Right ventricle myocardium inferior (tissue), 1 donor: ENCODE measurements around the gene SDK1. TPM values are rescaled to one million over a fixed set of nuclear protein-coding genes. Genes with fewer than 3 reads are reported as not detected.
"Not testable (repeated sequence)": the region's sequence is repeated elsewhere in the genome, so short reads cannot be mapped to it uniquely, and the experiment has no call there.

Experiments used
- ATAC-seq: fragments of 200-7000 bp; cut with Tn5 transposase; one replicate; pipeline ENCODE4 v1.9.1; 2020; ENCODE audit warnings: mild to moderate bottlenecking, moderate library complexity
- DNase-seq: peaks from one replicate; pipeline ENCODE4 v3.0.0; 2021; ENCODE audit errors: missing footprints
- intact Hi-C: fragments of 100-400 bp; cut with DNase I; formaldehyde crosslinking; loops from one replicate; pipeline ENCODE4 v1.11.0; 2022
- total RNA-seq: library from RNA; stranded (reverse); fragmentation: NEBNext Ultra II Directional; extraction: Animal tissue kit (Norgen Biotek cat#: 25700); gene quantifications from one replicate; pipeline ENCODE4 v1.2.1, GENCODE V29; 2021
- donor health status: DM: no; HTN: yes; CAD: no; lungs with severe emphysema.

Gene SDK1
- total RNA-seq, 1 donor from 2014 or later = 2.3 TPM

GRCh38 chr7:3957472-3958108 is 656.5 kb downstream of the SDK1 start:
- intact Hi-C loops = no loop called here
- no peak for ATAC-seq
- no peak for DNase-seq

GRCh38 chr7:3958109-3958483 is 657.0 kb downstream of the SDK1 start:
- intact Hi-C loops = no loop called here
- DNase-seq (no peak), ATAC-seq (no peak)

- no peak for DNase-seq
- ATAC-seq = no peak
- intact Hi-C loops = no loop called here
Measured at GRCh38 chr7:3959364-3959763, 658.3 kb downstream of the SDK1 start.

- intact Hi-C loops = no loop called here
- no peak for ATAC-seq
- no peak for DNase-seq
Measured at GRCh38 chr7:3960050-3960763, 659.2 kb downstream of the SDK1 start.

- DNase-seq (no peak), ATAC-seq (no peak)
- intact Hi-C loops = no loop called here
Measured at GRCh38 chr7:3960942-3961341, 659.9 kb downstream of the SDK1 start.

GRCh38 chr7:3961857-3962503 is 660.9 kb downstream of the SDK1 start:
- ATAC-seq = no peak
- intact Hi-C loops = no loop called here
- DNase-seq = no peak

- DNase-seq, ATAC-seq, intact Hi-C loops: not testable (repeated sequence)
Measured at GRCh38 chr7:3963768-3964167, 662.7 kb downstream of the SDK1 start.

- DNase-seq (no peak), ATAC-seq (no peak)
- intact Hi-C loops = no loop called here
Measured at GRCh38 chr7:3964980-3965606, 664.0 kb downstream of the SDK1 start.

GRCh38 chr7:3965794-3966395 is 664.8 kb downstream of the SDK1 start:
- intact Hi-C loops = no loop called here
- ATAC-seq = no peak
- DNase-seq = no peak

- DNase-seq = no peak
- no peak for ATAC-seq
- intact Hi-C loops = no loop called here
Measured at GRCh38 chr7:3968234-3968633, 667.2 kb downstream of the SDK1 start.

- no peak for DNase-seq
- intact Hi-C loops = no loop called here
- ATAC-seq = no peak
Measured at GRCh38 chr7:3969286-3969685, 668.2 kb downstream of the SDK1 start.

GRCh38 chr7:3971323-3971722 is 670.3 kb downstream of the SDK1 start:
- ATAC-seq = no peak
- DNase-seq = no peak
- intact Hi-C loops = no loop called here

- DNase-seq = no peak
- ATAC-seq = no peak
- intact Hi-C loops = no loop called here
Measured at GRCh38 chr7:3973264-3973663, 672.2 kb downstream of the SDK1 start.

- no peak for ATAC-seq
- intact Hi-C loops = no loop called here
- DNase-seq = no peak
Measured at GRCh38 chr7:3974329-3974728, 673.3 kb downstream of the SDK1 start.

GRCh38 chr7:3975371-3975770 is 674.3 kb downstream of the SDK1 start:
- DNase-seq (no peak), ATAC-seq (no peak)
- intact Hi-C loops = no loop called here

GRCh38 chr7:3977391-3977790 is 676.3 kb downstream of the SDK1 start:
- ATAC-seq (no peak), DNase-seq (no peak)
- intact Hi-C loops = no loop called here

- intact Hi-C loops = no loop called here
- ATAC-seq = no peak
- no peak for DNase-seq
Measured at GRCh38 chr7:3978839-3979238, 677.8 kb downstream of the SDK1 start.

GRCh38 chr7:3979611-3980299 is 678.7 kb downstream of the SDK1 start:
- intact Hi-C loops = no loop called here
- DNase-seq = no peak
- no peak for ATAC-seq

GRCh38 chr7:3980300-3980643 is 679.2 kb downstream of the SDK1 start:
- intact Hi-C loops = no loop called here
- ATAC-seq (no peak), DNase-seq (no peak)
